ENCODE data around the gene NOC4L. TPM values are rescaled to one million over a fixed set of nuclear protein-coding genes. Genes with fewer than 3 reads are reported as not detected.

Gene NOC4L
- total RNA-seq, 1 experiment from 2014 or later, result 62.5 TPM

DNA sequence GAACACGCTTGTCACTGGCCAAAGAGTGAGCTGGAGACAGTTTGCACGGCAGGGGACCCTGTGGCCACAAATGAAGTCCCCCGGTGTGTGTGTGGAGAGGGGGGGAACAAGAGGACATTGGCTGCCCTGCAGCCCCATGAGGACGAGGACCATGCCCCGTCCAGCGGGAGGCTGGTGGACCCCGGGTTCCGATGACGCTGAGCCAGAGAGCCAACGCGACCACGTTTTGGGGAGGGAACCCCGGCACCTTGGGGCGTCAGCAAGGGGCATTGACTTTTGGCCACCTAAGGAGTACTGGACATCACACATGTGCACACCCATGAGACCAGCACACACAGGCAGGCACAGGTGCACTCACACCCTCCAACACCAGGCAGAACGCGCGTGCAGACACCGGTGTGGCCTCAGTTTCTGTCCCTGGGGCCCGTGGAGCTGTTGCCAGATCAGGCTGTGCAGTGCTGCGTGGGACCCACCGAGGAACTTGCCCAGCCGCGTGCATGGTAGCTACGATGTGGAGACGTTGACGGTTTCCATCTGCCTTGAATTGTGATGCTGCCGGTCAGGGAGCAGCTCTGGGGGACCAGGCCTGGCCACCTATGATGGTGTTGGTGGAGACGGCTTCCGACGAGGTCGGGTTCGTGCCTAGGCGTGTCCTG is 26.5 kb downstream of the NOC4L start:
- peaks cover 92% of the 10 kb centered on the region for H3K27me3 Mint-ChIP-seq (ENCODE audit: unreplicated experiment)
- CTCF ChIA-PET, result no interaction called here
- BruUV-seq (replicated peaks), result no TSS peak
- intact Hi-C loops (cut with micrococcal nuclease; ENCODE audit: unreplicated experiment), result no loop called here
- H3K36me3 Mint-ChIP-seq (ENCODE audit: insufficient read depth, unreplicated experiment), result peaks cover 12% of the 10 kb centered on the region
- no peak overlapping the region for H3K27ac Mint-ChIP-seq (ENCODE audit: unreplicated experiment)
- H3K4me3 Mint-ChIP-seq (ENCODE audit: low read depth, unreplicated experiment), result no peak overlapping the region
- DNase-seq, result no peak
- no peaks in the 10 kb centered on the region for H3K4me1 Mint-ChIP-seq (ENCODE audit: low read depth, unreplicated experiment)
- TF ChIP-seq, protein P1, sequence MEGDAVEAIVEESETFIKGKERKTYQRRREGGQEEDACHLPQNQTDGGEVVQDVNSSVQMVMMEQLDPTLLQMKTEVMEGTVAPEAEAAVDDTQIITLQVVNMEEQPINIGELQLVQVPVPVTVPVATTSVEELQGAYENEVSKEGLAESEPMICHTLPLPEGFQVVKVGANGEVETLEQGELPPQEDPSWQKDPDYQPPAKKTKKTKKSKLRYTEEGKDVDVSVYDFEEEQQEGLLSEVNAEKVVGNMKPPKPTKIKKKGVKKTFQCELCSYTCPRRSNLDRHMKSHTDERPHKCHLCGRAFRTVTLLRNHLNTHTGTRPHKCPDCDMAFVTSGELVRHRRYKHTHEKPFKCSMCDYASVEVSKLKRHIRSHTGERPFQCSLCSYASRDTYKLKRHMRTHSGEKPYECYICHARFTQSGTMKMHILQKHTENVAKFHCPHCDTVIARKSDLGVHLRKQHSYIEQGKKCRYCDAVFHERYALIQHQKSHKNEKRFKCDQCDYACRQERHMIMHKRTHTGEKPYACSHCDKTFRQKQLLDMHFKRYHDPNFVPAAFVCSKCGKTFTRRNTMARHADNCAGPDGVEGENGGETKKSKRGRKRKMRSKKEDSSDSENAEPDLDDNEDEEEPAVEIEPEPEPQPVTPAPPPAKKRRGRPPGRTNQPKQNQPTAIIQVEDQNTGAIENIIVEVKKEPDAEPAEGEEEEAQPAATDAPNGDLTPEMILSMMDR (IDR thresholded peaks at IDR 0.05; ENCODE audit: unreplicated experiment), result no peak
- H3K9me3 Mint-ChIP-seq (ENCODE audit: low read depth, unreplicated experiment), result peaks cover 4% of the 10 kb centered on the region

DNA sequence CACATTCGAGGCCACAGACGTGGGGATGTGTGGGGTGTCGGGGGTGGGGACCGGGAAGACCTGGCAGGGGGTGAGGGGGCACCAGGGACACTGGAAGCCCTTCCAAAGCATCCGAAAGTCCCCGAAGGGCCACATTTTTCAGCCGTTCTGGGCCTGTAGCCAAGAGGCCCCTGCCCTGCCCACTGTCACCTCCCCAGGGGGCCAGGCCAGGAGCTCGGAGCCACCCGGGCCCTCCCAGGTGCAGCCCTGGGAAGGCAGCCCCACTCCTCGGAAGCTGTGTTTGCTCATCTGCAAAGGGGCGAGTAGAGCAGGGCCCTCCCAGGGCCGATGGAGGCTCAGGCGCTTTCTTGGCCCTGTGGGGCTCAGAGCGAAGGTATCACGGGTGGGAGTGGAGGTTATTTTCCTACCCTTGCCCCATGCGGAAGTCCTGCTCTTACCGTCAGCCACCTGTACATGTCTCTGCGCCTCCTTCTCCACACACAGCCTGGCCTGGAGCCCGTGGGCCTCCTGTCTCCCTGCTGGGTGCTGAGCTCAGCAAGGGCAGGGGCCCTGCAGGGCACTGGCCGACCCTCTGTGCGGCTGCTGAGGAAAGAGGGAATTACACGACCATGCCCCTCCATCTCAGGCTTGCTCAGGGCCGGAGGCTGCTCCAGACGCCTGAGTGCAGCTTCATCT is 27.2 kb downstream of the NOC4L start:
- H3K4me1 Mint-ChIP-seq (ENCODE audit: low read depth, unreplicated experiment), result no peaks in the 10 kb centered on the region
- DNase-seq, result no peak
- H3K27me3 Mint-ChIP-seq (ENCODE audit: unreplicated experiment), result peaks cover 92% of the 10 kb centered on the region
- intact Hi-C loops (cut with micrococcal nuclease; ENCODE audit: unreplicated experiment), result no loop called here
- TF ChIP-seq, protein P1 (IDR thresholded peaks at IDR 0.05; ENCODE audit: unreplicated experiment), result no peak
- no peak overlapping the region for H3K27ac Mint-ChIP-seq (ENCODE audit: unreplicated experiment)
- H3K36me3 Mint-ChIP-seq (ENCODE audit: insufficient read depth, unreplicated experiment), result peaks cover 6% of the 10 kb centered on the region
- H3K9me3 Mint-ChIP-seq (ENCODE audit: low read depth, unreplicated experiment), result no peaks in the 10 kb centered on the region
- BruUV-seq (replicated peaks), result no TSS peak
- H3K4me3 Mint-ChIP-seq (ENCODE audit: low read depth, unreplicated experiment), result no peak overlapping the region
- CTCF ChIA-PET, result interaction anchor here (0.6 kb wide), 1 partner anchor 10 kb away, joined by 3 read pairs; no protein-coding TSS in a partner anchor

DNA sequence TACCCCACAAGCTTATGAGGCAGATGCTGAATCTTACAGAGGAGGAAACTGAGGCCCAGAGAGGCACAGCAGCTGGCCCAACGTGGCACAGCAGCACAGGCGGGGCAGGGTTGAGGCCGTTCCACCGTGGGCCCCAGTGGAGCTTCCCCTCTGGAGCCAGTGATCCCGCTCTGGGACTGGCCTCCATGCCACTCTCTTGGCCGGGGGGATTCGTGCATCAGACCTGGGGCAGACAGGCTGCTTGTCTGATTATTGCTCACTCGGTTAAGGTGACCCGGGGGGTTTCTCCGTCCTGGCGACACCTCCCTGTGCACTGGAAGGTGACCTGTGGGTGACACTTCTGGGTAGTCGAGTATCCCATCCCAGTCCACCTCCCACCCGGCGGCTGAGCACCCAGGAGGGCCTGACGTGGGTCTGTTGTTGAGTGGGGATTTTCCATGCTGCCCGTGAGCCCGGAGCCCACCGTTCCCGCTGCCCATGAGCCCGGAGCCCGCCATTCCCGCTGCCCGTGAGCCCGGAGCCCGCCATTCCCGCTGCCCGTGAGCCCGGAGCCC is 27.8 kb downstream of the NOC4L start:
- no peak overlapping the region for H3K27ac Mint-ChIP-seq (ENCODE audit: unreplicated experiment)
- CTCF ChIA-PET, result no interaction called here
- TF ChIP-seq, protein P1 (IDR thresholded peaks at IDR 0.05; ENCODE audit: unreplicated experiment), result no peak
- intact Hi-C loops (cut with micrococcal nuclease; ENCODE audit: unreplicated experiment), result no loop called here
- H3K36me3 Mint-ChIP-seq (ENCODE audit: insufficient read depth, unreplicated experiment), result peaks cover 3% of the 10 kb centered on the region
- H3K27me3 Mint-ChIP-seq (ENCODE audit: unreplicated experiment), result peaks cover 92% of the 10 kb centered on the region
- BruUV-seq (replicated peaks), result no TSS peak
- DNase-seq, result no peak
- H3K4me1 Mint-ChIP-seq (ENCODE audit: low read depth, unreplicated experiment), result no peaks in the 10 kb centered on the region
- no peaks in the 10 kb centered on the region for H3K9me3 Mint-ChIP-seq (ENCODE audit: low read depth, unreplicated experiment)
- H3K4me3 Mint-ChIP-seq (ENCODE audit: low read depth, unreplicated experiment), result no peak overlapping the region

DNA sequence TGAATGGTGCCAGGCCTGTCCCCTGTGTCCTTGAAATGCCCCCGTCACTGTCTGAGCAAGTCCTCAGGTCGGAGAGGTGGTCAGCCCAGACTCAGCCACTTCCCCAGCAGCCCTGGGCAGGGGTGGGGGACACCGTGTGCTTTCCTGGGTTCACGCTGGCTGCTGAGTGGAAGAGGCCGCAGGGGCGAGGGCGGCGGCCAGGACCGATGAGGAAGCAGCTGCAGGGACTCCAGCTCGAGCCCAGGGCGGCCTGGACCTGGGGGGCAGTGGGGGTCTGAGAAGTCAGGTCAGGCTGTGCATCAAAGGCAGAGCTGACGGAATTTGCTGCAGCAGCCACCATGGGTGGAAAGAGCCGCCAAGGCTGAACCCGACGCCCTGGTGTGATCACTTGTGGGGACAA is 28.4 kb downstream of the NOC4L start:
- no peaks in the 10 kb centered on the region for H3K9me3 Mint-ChIP-seq (ENCODE audit: low read depth, unreplicated experiment)

More for the DNA sequence above, 28.4 kb downstream of the NOC4L start:
- Mint-ChIP-seq H3K27ac (ENCODE audit: unreplicated experiment) (no peak overlapping the region), H3K4me1 (ENCODE audit: low read depth, unreplicated experiment) (no peaks in the 10 kb centered on the region), H3K36me3 (ENCODE audit: insufficient read depth, unreplicated experiment) (no peaks in the 10 kb centered on the region), H3K27me3 (ENCODE audit: unreplicated experiment) (peaks cover 91% of the 10 kb centered on the region), H3K4me3 (ENCODE audit: low read depth, unreplicated experiment) (no peak overlapping the region)
- TF ChIP-seq, protein P1 (IDR thresholded peaks at IDR 0.05; ENCODE audit: unreplicated experiment), result no peak
- intact Hi-C loops (cut with micrococcal nuclease; ENCODE audit: unreplicated experiment), result no loop called here
- BruUV-seq (replicated peaks), result no TSS peak
- CTCF ChIA-PET, result no interaction called here
- DNase-seq, result no peak
